Astrocyte (in vitro differentiated cells and primary cell): ENCODE data around the gene CNPY3. TPM values are rescaled to one million over a fixed set of nuclear protein-coding genes. Genes with fewer than 3 reads are reported as not detected.

ENCODE experiments used
- DNase-seq: peaks from one replicate; pipeline ENCODE4 v3.0.0-alpha.2; 2010; ENCODE audit warnings: low read depth
- FAIRE-seq: peaks from 2 replicates; lab custom pipeline; 2011; peaks lifted over from hg19 to GRCh38; lab: Jason Lieb, UNC
- H2AFZ ChIP-seq: 2 replicates; pipeline ENCODE4 v1.6.0; 2012; ENCODE audit warnings: low read depth, low read length, inconsistent platforms
- H3K27ac ChIP-seq: 2 replicates; pipeline ENCODE4 v1.5.1; 2011; ENCODE audit warnings: low read depth, low read length, inconsistent platforms
- H3K27me3 ChIP-seq: 2 replicates; pipeline ENCODE4 v1.6.0; 2011; ENCODE audit warnings: low read length, inconsistent platforms; ENCODE audit not compliant: insufficient read depth
- H3K36me3 ChIP-seq: 2 replicates; pipeline ENCODE4 v1.5.1; 2011; ENCODE audit warnings: low read length, inconsistent platforms; ENCODE audit not compliant: insufficient read depth
- H3K4me1 ChIP-seq: 2 replicates; pipeline ENCODE4 v1.5.1; 2011; ENCODE audit warnings: low read length, inconsistent platforms; ENCODE audit not compliant: insufficient read depth
- H3K4me2 ChIP-seq: 2 replicates; pipeline ENCODE4 v1.6.0; 2012; ENCODE audit warnings: low read length, inconsistent platforms
- H3K4me3 ChIP-seq: 2 replicates; pipeline ENCODE4 v1.5.1; 2011; ENCODE audit warnings: low read depth, mild to moderate bottlenecking, low read length, inconsistent platforms; ENCODE audit not compliant: insufficient read depth
- H3K79me2 ChIP-seq: 2 replicates; pipeline ENCODE4 v1.6.0; 2012; ENCODE audit warnings: mild to moderate bottlenecking, low read length, inconsistent platforms; ENCODE audit not compliant: insufficient read depth
- H3K9ac ChIP-seq: 2 replicates; pipeline ENCODE4 v1.6.0; 2012; ENCODE audit warnings: mild to moderate bottlenecking, low read length, inconsistent platforms
- H3K9me3 ChIP-seq: 2 replicates; pipeline ENCODE4 v1.5.1; 2012; ENCODE audit warnings: low read depth, mild to moderate bottlenecking, low read length, inconsistent platforms; ENCODE audit not compliant: insufficient read depth
- H4K20me1 ChIP-seq: 2 replicates; pipeline ENCODE4 v1.6.0; 2012; ENCODE audit warnings: low read length, inconsistent platforms; ENCODE audit not compliant: insufficient read depth
- H3K27ac Mint-ChIP-seq: one replicate; pipeline ENCODE4 v1.8.0; 2021; ENCODE audit warnings: mild to moderate bottlenecking, mixed read lengths; ENCODE audit not compliant: unreplicated experiment
- H3K27me3 Mint-ChIP-seq: one replicate; pipeline ENCODE4 v1.8.0; 2021; ENCODE audit warnings: low read depth, mixed read lengths; ENCODE audit not compliant: unreplicated experiment
- H3K36me3 Mint-ChIP-seq: one replicate; pipeline ENCODE4 v1.8.0; 2021; ENCODE audit warnings: low read depth, mixed read lengths; ENCODE audit not compliant: unreplicated experiment
- H3K4me1 Mint-ChIP-seq: one replicate; pipeline ENCODE4 v1.8.0; 2021; ENCODE audit warnings: low read depth, mixed read lengths; ENCODE audit not compliant: unreplicated experiment
- H3K4me3 Mint-ChIP-seq: one replicate; pipeline ENCODE4 v1.8.0; 2021; ENCODE audit warnings: mild to moderate bottlenecking, moderate library complexity, mixed read lengths; ENCODE audit not compliant: unreplicated experiment
- H3K9me3 Mint-ChIP-seq: one replicate; pipeline ENCODE4 v1.8.0; 2021; ENCODE audit warnings: mild to moderate bottlenecking, mixed read lengths; ENCODE audit not compliant: unreplicated experiment
- CTCF ChIP-seq: IDR thresholded peaks from 2 replicates; pipeline ENCODE4 v1.5.1; 2011; ENCODE audit warnings: low read depth, mild to moderate bottlenecking, inconsistent platforms, low read length, moderate library complexity; ENCODE audit not compliant: insufficient read depth
- EZH2 ChIP-seq: IDR thresholded peaks from 2 replicates; pipeline ENCODE4 v1.6.1; 2012; ENCODE audit warnings: mild to moderate bottlenecking, low read length, inconsistent platforms; ENCODE audit not compliant: insufficient read depth
- total RNA-seq: library from RNA; stranded (reverse); gene quantifications from 2 replicates; pipeline ENCODE4 v1.2.1, GENCODE V29; 2021

CNPY3 gene
- total RNA-seq, 1 donor from 2014 or later, result 37.4 TPM

GRCh38 chr6:42896178-42896719 lies 33.0 kb upstream of the CNPY3 start:
- no peaks in the 10 kb centered on the region for H3K9me3 Mint-ChIP-seq
- H3K4me3 ChIP-seq, result no peak overlapping the region
- no peak for DNase-seq
- H2AFZ ChIP-seq, result no peak overlapping the region
- H3K36me3 ChIP-seq, result no peaks in the 10 kb centered on the region
- no peak overlapping the region for H3K4me3 Mint-ChIP-seq
- no peaks in the 10 kb centered on the region for H3K9me3 ChIP-seq
- H3K27me3 ChIP-seq, result no peaks in the 10 kb centered on the region
- H3K27ac Mint-ChIP-seq, result no peak overlapping the region
- H3K4me1 Mint-ChIP-seq, result peaks cover 6% of the 10 kb centered on the region
- no peak for TF ChIP-seq EZH2
- no peak for TF ChIP-seq CTCF
- no peak overlapping the region for H3K4me2 ChIP-seq
- H3K9ac ChIP-seq, result no peak overlapping the region
- no peak for FAIRE-seq
- H3K79me2 ChIP-seq, result no peaks in the 10 kb centered on the region
- peaks cover 2% of the 10 kb centered on the region for H3K4me1 ChIP-seq
- no peaks in the 10 kb centered on the region for H4K20me1 ChIP-seq
- H3K27me3 Mint-ChIP-seq, result no peaks in the 10 kb centered on the region
- no peak overlapping the region for H3K27ac ChIP-seq
- H3K36me3 Mint-ChIP-seq, result no peaks in the 10 kb centered on the region

- no peaks in the 10 kb centered on the region for H3K36me3 Mint-ChIP-seq
- no peaks in the 10 kb centered on the region for H3K36me3 ChIP-seq
- no peak overlapping the region for H2AFZ ChIP-seq
- H3K27me3 ChIP-seq, result no peaks in the 10 kb centered on the region
- H4K20me1 ChIP-seq, result no peaks in the 10 kb centered on the region
- peak overlapping the region; percentile 31 for H3K4me2 ChIP-seq
- H3K9me3 Mint-ChIP-seq, result no peaks in the 10 kb centered on the region
- H3K4me3 ChIP-seq, result no peak overlapping the region
- no peak for FAIRE-seq
- H3K9ac ChIP-seq, result no peak overlapping the region
- no peaks in the 10 kb centered on the region for H3K9me3 ChIP-seq
- no peak overlapping the region for H3K27ac Mint-ChIP-seq
- TF ChIP-seq EZH2 (no peak), CTCF (peak; percentile 66)
- H3K27me3 Mint-ChIP-seq, result no peaks in the 10 kb centered on the region
- peak overlapping the region; percentile 69 for H3K4me3 Mint-ChIP-seq
- no peaks in the 10 kb centered on the region for H3K79me2 ChIP-seq
- peaks cover 1% of the 10 kb centered on the region for H3K4me1 Mint-ChIP-seq
- H3K27ac ChIP-seq, result no peak overlapping the region
- no peaks in the 10 kb centered on the region for H3K4me1 ChIP-seq
- DNase-seq, result peak; percentile 32
These were observed 30.4 kb upstream of the CNPY3 start for GRCh38 chr6:42898891-42899361.

- Mint-ChIP-seq H3K27ac (no peak overlapping the region), H3K36me3 (no peaks in the 10 kb centered on the region), H3K4me3 (no peak overlapping the region), H3K27me3 (no peaks in the 10 kb centered on the region), H3K9me3 (no peaks in the 10 kb centered on the region), H3K4me1 (no peaks in the 10 kb centered on the region)
- Histone ChIP-seq H3K4me2 (no peak overlapping the region), H3K9me3 (no peaks in the 10 kb centered on the region), H3K27me3 (no peaks in the 10 kb centered on the region), H3K79me2 (no peaks in the 10 kb centered on the region), H3K9ac (no peak overlapping the region), H2AFZ (no peak overlapping the region), H3K36me3 (no peaks in the 10 kb centered on the region), H3K27ac (no peak overlapping the region), H4K20me1 (no peaks in the 10 kb centered on the region), H3K4me3 (no peak overlapping the region), H3K4me1 (no peaks in the 10 kb centered on the region)
- TF ChIP-seq EZH2 (no peak), CTCF (no peak)
- FAIRE-seq, result no peak
- no peak for DNase-seq
These were observed 29.4 kb upstream of the CNPY3 start for GRCh38 chr6:42899871-42900270.
